ENCODE results near the gene CLNK.
A peak's percentile ranks its signal among the peaks of the same experiment; 100 is the strongest.

Gene CLNK

GRCh38 chr4:10684631-10685030, at the start of gene CLNK:
Gene CLNK (minus strand): TSS chr4:10684768. CDS start chr4:10667869, 16,899 bp downstream.
- DNase-seq: no peak

GRCh38 chr4:10733481-10734062, 49.0 kb upstream of the CLNK start:
- DNase-seq: no peak

GRCh38 chr4:10732914-10733415, 48.4 kb upstream of the CLNK start:
- no peak for DNase-seq

GRCh38 chr4:10732235-10732913, 47.8 kb upstream of the CLNK start:
- DNase-seq: no peak

- DNase-seq: no peak
Observed at GRCh38 chr4:10731690-10732089, 47.1 kb upstream of the CLNK start.

GRCh38 chr4:10731162-10731561, 46.6 kb upstream of the CLNK start:
- DNase-seq: no peak

GRCh38 chr4:10730590-10730989, 46.0 kb upstream of the CLNK start:
- no peak for DNase-seq

GRCh38 chr4:10730019-10730418, 45.5 kb upstream of the CLNK start:
- no peak for DNase-seq

GRCh38 chr4:10729366-10729765, 44.8 kb upstream of the CLNK start:
- DNase-seq: no peak

- DNase-seq: no peak
Observed at GRCh38 chr4:10728016-10728415, 43.4 kb upstream of the CLNK start.

GRCh38 chr4:10727140-10727880, 42.7 kb upstream of the CLNK start:
- DNase-seq: no peak

GRCh38 chr4:10722957-10723356, 38.4 kb upstream of the CLNK start:
- no peak for DNase-seq

GRCh38 chr4:10721616-10722015, 37.0 kb upstream of the CLNK start:
- DNase-seq: no peak

- DNase-seq: no peak
Observed at GRCh38 chr4:10716163-10716562, 31.6 kb upstream of the CLNK start.

- no peak for DNase-seq
Observed at GRCh38 chr4:10715696-10716095, 31.1 kb upstream of the CLNK start.

- no peak for DNase-seq
Observed at GRCh38 chr4:10715135-10715534, 30.6 kb upstream of the CLNK start.

- DNase-seq: no peak
Observed at GRCh38 chr4:10713591-10713990, 29.0 kb upstream of the CLNK start.

- DNase-seq: no peak
Observed at GRCh38 chr4:10706236-10706635, 21.7 kb upstream of the CLNK start.

- DNase-seq: peak; percentile 70
Observed at GRCh38 chr4:10704430-10704810, 19.9 kb upstream of the CLNK start.

GRCh38 chr4:10703766-10704429, 19.3 kb upstream of the CLNK start:
- no peak for DNase-seq

GRCh38 chr4:10703156-10703555, 18.6 kb upstream of the CLNK start:
- DNase-seq: no peak

- no peak for DNase-seq
Observed at GRCh38 chr4:10701702-10702460, 17.3 kb upstream of the CLNK start.

GRCh38 chr4:10701161-10701560, 16.6 kb upstream of the CLNK start:
- no peak for DNase-seq
